A673 (cell line): ENCODE measurements around the gene MCM3AP. TPM values are rescaled to one million over a fixed set of nuclear protein-coding genes. Genes with fewer than 3 reads are reported as not detected.

Source experiments
- BruUV-seq: library from RNA; stranded (reverse); fragments of 400-500 nt; replicated peaks from 2 replicates; lab custom pipeline; 2021; lab: Mats Ljungman, UMichigan
- CTCF ChIA-PET: fragments of 300-600 bp; sonication (Branson Sonifier 250); formaldehyde crosslinking; loops from one replicate; lab custom pipeline; 2022; ENCODE audit warnings: antibody characterized with exemption; lab: Charles Lee
- POLR2A ChIA-PET: fragments of 300-600 bp; sonication (Branson Sonifier 250); formaldehyde crosslinking; loops from one replicate; lab custom pipeline; 2022; ENCODE audit warnings: antibody characterized with exemption; ENCODE audit not compliant: low non-redundant PET; lab: Charles Lee
- DNase-seq: peaks from one replicate; pipeline ENCODE4 v3.0.0-alpha.2; 2015; ENCODE audit warnings: low spot score
- H3K27ac ChIP-seq: fragments of 200-600 bp; sonication (generic); 2 replicates; pipeline ENCODE4 v1.5.1; 2016; ENCODE audit warnings: mixed run types, low read depth, mild to moderate bottlenecking, mixed read lengths, antibody characterized with exemption, low read length; ENCODE audit not compliant: poor library complexity, severe bottlenecking
- H3K27me3 ChIP-seq: fragments of 200-600 bp; sonication (generic); replicated peaks from 2 replicates; pipeline ENCODE4 v1.6.1; 2017; ENCODE audit warnings: mixed run types, low read depth, mild to moderate bottlenecking, mixed read lengths, antibody characterized with exemption, low read length; ENCODE audit not compliant: insufficient read depth, poor library complexity
- H3K36me3 ChIP-seq: fragments of 200-600 bp; sonication (generic); 2 replicates; pipeline ENCODE4 v1.6.1; 2016; ENCODE audit warnings: mixed run types, mild to moderate bottlenecking, mixed read lengths, antibody characterized with exemption, low read length; ENCODE audit not compliant: insufficient read depth, poor library complexity, severe bottlenecking
- H3K4me1 ChIP-seq: fragments of 200-600 bp; sonication (generic); 2 replicates; pipeline ENCODE4 v1.6.1; 2017; ENCODE audit warnings: mixed run types, mild to moderate bottlenecking, mixed read lengths, antibody characterized with exemption, low read length; ENCODE audit not compliant: insufficient read depth, poor library complexity, severe bottlenecking
- H3K4me3 ChIP-seq: fragments of 200-600 bp; sonication (generic); 2 replicates; pipeline ENCODE4 v1.5.1; 2016; ENCODE audit warnings: low read depth, mixed run types, mild to moderate bottlenecking, mixed read lengths, low read length; ENCODE audit not compliant: poor library complexity, severe bottlenecking
- H3K9me3 ChIP-seq: fragments of 200-600 bp; sonication (generic); 2 replicates; pipeline ENCODE4 v1.6.1; 2016; ENCODE audit warnings: mixed run types, low read depth, mild to moderate bottlenecking, mixed read lengths, antibody characterized with exemption, low read length; ENCODE audit not compliant: poor library complexity, severe bottlenecking
- CTCF ChIP-seq: fragments of 300-800, 200-600 bp; sonication (generic); conservative IDR thresholded peaks from 2 replicates; pipeline ENCODE4 v1.5.1; 2017; ENCODE audit warnings: low read depth, mild to moderate bottlenecking, antibody characterized with exemption, low read length, moderate library complexity, mixed read lengths
- EZH2 ChIP-seq: fragments of 200-600 bp; sonication (generic); IDR thresholded peaks from 2 replicates; pipeline ENCODE4 v1.6.1; 2017; ENCODE audit warnings: borderline replicate concordance, low read depth, mild to moderate bottlenecking, mixed read lengths, antibody characterized with exemption, low read length; ENCODE audit not compliant: poor library complexity, severe bottlenecking
- intact Hi-C: fragments of 100-400 bp; cut with micrococcal nuclease; formaldehyde crosslinking; loops from one replicate; pipeline ENCODE4 v1.10.0; 2022; ENCODE audit not compliant: unreplicated experiment
- total RNA-seq: library from RNA; stranded (reverse); gene quantifications from 2 replicates; pipeline ENCODE4 v1.2.3, GENCODE V29; 2021

MCM3AP gene
- total RNA-seq, 1 experiment from 2014 or later = 121 TPM

GRCh38 chr21:46328151-46328550 lies 42.7 kb upstream of the MCM3AP start:
- H3K27ac ChIP-seq = no peak overlapping the region
- TF ChIP-seq EZH2 (no peak), CTCF (no peak)
- no TSS peak for BruUV-seq
- no peaks in the 10 kb centered on the region for H3K27me3 ChIP-seq
- H3K4me1 ChIP-seq = peaks cover 10% of the 10 kb centered on the region
- ChIA-PET CTCF (no interaction called here), POLR2A (no interaction called here)
- no peaks in the 10 kb centered on the region for H3K9me3 ChIP-seq
- no peak overlapping the region for H3K4me3 ChIP-seq
- no peak for DNase-seq
- H3K36me3 ChIP-seq = peaks cover 27% of the 10 kb centered on the region
- intact Hi-C loops = no loop called here

- Histone ChIP-seq H3K4me3 (no peak overlapping the region), H3K36me3 (peaks cover 26% of the 10 kb centered on the region), H3K4me1 (peaks cover 10% of the 10 kb centered on the region), H3K9me3 (no peaks in the 10 kb centered on the region), H3K27me3 (no peaks in the 10 kb centered on the region), H3K27ac (no peak overlapping the region)
- CTCF ChIA-PET = no interaction called here
- POLR2A ChIA-PET = no interaction called here
- no TSS peak for BruUV-seq
- intact Hi-C loops = no loop called here
- no peak for TF ChIP-seq CTCF
- no peak for TF ChIP-seq EZH2
- no peak for DNase-seq
Measured at GRCh38 chr21:46327711-46328110, 42.3 kb upstream of the MCM3AP start.

- Histone ChIP-seq H3K36me3 (peaks cover 31% of the 10 kb centered on the region), H3K27me3 (no peaks in the 10 kb centered on the region), H3K4me1 (peaks cover 19% of the 10 kb centered on the region), H3K27ac (no peak overlapping the region), H3K4me3 (peak overlapping the region; percentile 89), H3K9me3 (no peaks in the 10 kb centered on the region)
- TF ChIP-seq CTCF (no peak), EZH2 (no peak)
- intact Hi-C loops = no loop called here
- DNase-seq = no peak
- POLR2A ChIA-PET = interaction anchor here (0.5 kb wide), 1 partner anchor 136 kb away, joined by 5 read pairs; no protein-coding TSS in a partner anchor
- no TSS peak for BruUV-seq
- CTCF ChIA-PET = no interaction called here
Measured at GRCh38 chr21:46326110-46326703, 40.8 kb upstream of the MCM3AP start.
